ENCODE results near the gene TTC24.

Gene TTC24

GRCh38 chr1:156553860-156554485, 25.6 kb upstream of the TTC24 start:
- in situ Hi-C loops (cut with HindIII; ENCODE audit: low sequenced_read_pairs) = no loop called here

GRCh38 chr1:156554971-156555370, 24.6 kb upstream of the TTC24 start:
- in situ Hi-C loops (cut with HindIII; ENCODE audit: low sequenced_read_pairs) = no loop called here

GRCh38 chr1:156555715-156556114, 23.8 kb upstream of the TTC24 start:
- in situ Hi-C loops (cut with HindIII; ENCODE audit: low sequenced_read_pairs) = no loop called here

- in situ Hi-C loops (cut with HindIII; ENCODE audit: low sequenced_read_pairs) = no loop called here
These were observed 23.2 kb upstream of the TTC24 start for GRCh38 chr1:156556354-156556753.

- in situ Hi-C loops (cut with HindIII; ENCODE audit: low sequenced_read_pairs) = no loop called here
These were observed 20.3 kb upstream of the TTC24 start for GRCh38 chr1:156559086-156559796.

GRCh38 chr1:156559797-156560385, 19.6 kb upstream of the TTC24 start:
- in situ Hi-C loops (cut with HindIII; ENCODE audit: low sequenced_read_pairs) = no loop called here

GRCh38 chr1:156560585-156561163, 18.8 kb upstream of the TTC24 start:
- in situ Hi-C loops (cut with HindIII; ENCODE audit: low sequenced_read_pairs) = no loop called here

- in situ Hi-C loops (cut with HindIII; ENCODE audit: low sequenced_read_pairs) = no loop called here
These were observed 14.0 kb upstream of the TTC24 start for GRCh38 chr1:156565519-156565918.

- in situ Hi-C loops (cut with HindIII; ENCODE audit: low sequenced_read_pairs) = no loop called here
These were observed 13.1 kb upstream of the TTC24 start for GRCh38 chr1:156566436-156566835.

GRCh38 chr1:156571261-156571852, 8.2 kb upstream of the TTC24 start:
- in situ Hi-C loops (cut with HindIII; ENCODE audit: low sequenced_read_pairs) = no loop called here

- in situ Hi-C loops (cut with HindIII; ENCODE audit: low sequenced_read_pairs) = no loop called here
These were observed 7.4 kb upstream of the TTC24 start, which contains the start of gene IQGAP3 for GRCh38 chr1:156571919-156572662. IQGAP3 (minus strand) TSS chr1:156572565; CDS start chr1:156572529, 36 bp downstream.

GRCh38 chr1:156572663-156573018, 6.9 kb upstream of the TTC24 start:
- in situ Hi-C loops (cut with HindIII; ENCODE audit: low sequenced_read_pairs) = no loop called here

- in situ Hi-C loops (cut with HindIII; ENCODE audit: low sequenced_read_pairs) = no loop called here
These were observed 5.4 kb upstream of the TTC24 start for GRCh38 chr1:156574039-156574633.

- in situ Hi-C loops (cut with HindIII; ENCODE audit: low sequenced_read_pairs) = loop anchor here (5.0 kb wide), 1 partner anchor 40 kb away; the partner anchor contains the start of gene HAPLN2
These were observed 2.0 kb upstream of the TTC24 start for GRCh38 chr1:156577550-156577949.

GRCh38 chr1:156578055-156578454, 1.5 kb upstream of the TTC24 start:
- in situ Hi-C loops (cut with HindIII; ENCODE audit: low sequenced_read_pairs) = loop anchor here (5.0 kb wide), 1 partner anchor 39 kb away; the partner anchor contains the start of gene HAPLN2

- in situ Hi-C loops (cut with HindIII; ENCODE audit: low sequenced_read_pairs) = no loop called here
These were observed 2.3 kb downstream of the TTC24 start for GRCh38 chr1:156581661-156582387.

GRCh38 chr1:156582388-156583017, 3.0 kb downstream of the TTC24 start:
- in situ Hi-C loops (cut with HindIII; ENCODE audit: low sequenced_read_pairs) = no loop called here

GRCh38 chr1:156583821-156584622, 4.5 kb downstream of the TTC24 start:
- in situ Hi-C loops (cut with HindIII; ENCODE audit: low sequenced_read_pairs) = no loop called here
